ENCODE data around the gene TMSB15A.
"Not testable (repeated sequence)": the region's sequence is repeated elsewhere in the genome, so short reads cannot be mapped to it uniquely, and the experiment has no call there.

TMSB15A gene

DNA sequence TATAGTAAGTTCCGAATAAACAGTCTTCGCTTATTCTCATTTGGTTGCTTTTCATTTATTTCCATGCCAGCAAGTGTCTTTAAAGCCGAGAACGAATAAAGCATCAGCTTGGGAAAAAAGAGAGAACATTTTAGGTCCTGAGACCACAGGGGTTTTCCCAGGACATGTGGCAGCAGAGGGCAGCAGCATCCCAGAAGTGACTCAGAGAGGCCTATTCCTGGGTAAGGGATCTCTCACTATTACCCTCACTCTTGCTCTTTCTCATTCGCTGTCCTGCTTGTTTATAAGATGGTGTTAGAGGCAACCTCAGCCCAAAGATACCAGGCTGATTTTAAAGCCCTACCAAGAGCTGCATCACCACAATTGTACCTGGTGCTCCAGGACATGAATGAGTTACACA is 37.8 kb downstream of the TMSB15A start:
- not testable (repeated sequence) for H3K4me1 ChIP-seq (ENCODE audit: insufficient read depth, low read length); H3K9ac ChIP-seq (ENCODE audit: low read depth, low read length); H3K9me3 ChIP-seq (ENCODE audit: insufficient read depth, low read depth, low read length); H3K36me3 ChIP-seq (ENCODE audit: insufficient read depth, low read depth, low read length); H3K27ac ChIP-seq (ENCODE audit: low read length); H3K27me3 ChIP-seq (ENCODE audit: insufficient read depth, low read length); H3K4me3 ChIP-seq (ENCODE audit: low read length)

DNA sequence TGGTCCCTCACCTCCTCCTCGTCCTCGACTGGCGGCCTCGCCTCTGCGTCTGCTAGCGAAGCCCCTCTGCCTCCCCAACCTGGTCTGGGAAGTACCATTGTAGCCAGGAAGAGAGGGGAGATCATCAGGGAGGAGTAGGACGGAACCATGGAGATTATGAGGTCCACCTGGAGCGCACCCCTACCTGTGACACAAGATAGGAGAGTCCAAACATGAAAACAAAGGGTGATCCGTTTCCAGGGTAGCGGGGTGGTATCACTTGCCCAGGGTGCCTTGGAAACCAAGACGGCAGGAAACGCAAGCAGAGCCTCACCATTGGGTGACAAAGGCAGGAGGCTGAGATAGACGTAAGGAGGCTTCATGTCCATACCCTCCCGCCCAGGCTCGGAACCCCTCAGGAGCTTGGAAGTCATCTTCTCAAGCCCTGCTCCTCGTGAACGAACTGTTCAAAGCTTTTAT is 44.7 kb downstream of the TMSB15A start, which contains the start of gene TCP11X2:
Gene TCP11X2, minus strand, starts transcription at position 51 of the 459 bp plus-strand sequence.
- not testable (repeated sequence) for H3K4me1 ChIP-seq (ENCODE audit: insufficient read depth, low read length); H3K27me3 ChIP-seq (ENCODE audit: insufficient read depth, low read length); H3K9me3 ChIP-seq (ENCODE audit: insufficient read depth, low read depth, low read length); H3K36me3 ChIP-seq (ENCODE audit: insufficient read depth, low read depth, low read length); H3K4me3 ChIP-seq (ENCODE audit: low read length); H3K9ac ChIP-seq (ENCODE audit: low read depth, low read length); H3K27ac ChIP-seq (ENCODE audit: low read length)

DNA sequence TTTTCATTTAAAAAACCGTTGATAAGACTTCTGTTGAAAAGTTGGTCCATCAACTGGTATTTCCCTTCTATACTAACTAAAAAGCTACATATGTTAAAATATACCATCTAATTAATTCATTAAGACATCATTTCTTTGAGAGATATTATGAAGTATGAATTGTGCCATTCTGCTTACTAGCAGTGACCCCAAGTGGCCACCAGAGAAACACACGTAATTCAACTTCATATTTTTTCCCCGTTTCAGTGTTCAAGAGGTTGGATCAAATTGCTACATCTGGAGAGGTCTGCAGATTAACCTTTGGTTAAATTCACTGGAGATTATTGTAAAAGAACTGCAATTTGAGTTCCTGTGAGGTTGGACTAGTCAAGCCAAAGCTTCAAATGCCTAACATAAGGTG is 46.3 kb downstream of the TMSB15A start:
- H3K9me3 ChIP-seq (ENCODE audit: insufficient read depth, low read depth, low read length); H3K27ac ChIP-seq (ENCODE audit: low read length); H3K36me3 ChIP-seq (ENCODE audit: insufficient read depth, low read depth, low read length); H3K4me3 ChIP-seq (ENCODE audit: low read length); H3K9ac ChIP-seq (ENCODE audit: low read depth, low read length); H3K27me3 ChIP-seq (ENCODE audit: insufficient read depth, low read length); H3K4me1 ChIP-seq (ENCODE audit: insufficient read depth, low read length): not testable (repeated sequence)

All from iPS-20b (cell line).